ENCODE results near the gene PHF10. TPM values are rescaled to one million over a fixed set of nuclear protein-coding genes. Genes with fewer than 3 reads are reported as not detected.

PHF10 gene
- total and polyA plus RNA-seq, 2 donors (not counting 3 experiments of a cell fraction or from before 2014, with no cell fraction given) = 19.1 to 62.4 TPM

DNA sequence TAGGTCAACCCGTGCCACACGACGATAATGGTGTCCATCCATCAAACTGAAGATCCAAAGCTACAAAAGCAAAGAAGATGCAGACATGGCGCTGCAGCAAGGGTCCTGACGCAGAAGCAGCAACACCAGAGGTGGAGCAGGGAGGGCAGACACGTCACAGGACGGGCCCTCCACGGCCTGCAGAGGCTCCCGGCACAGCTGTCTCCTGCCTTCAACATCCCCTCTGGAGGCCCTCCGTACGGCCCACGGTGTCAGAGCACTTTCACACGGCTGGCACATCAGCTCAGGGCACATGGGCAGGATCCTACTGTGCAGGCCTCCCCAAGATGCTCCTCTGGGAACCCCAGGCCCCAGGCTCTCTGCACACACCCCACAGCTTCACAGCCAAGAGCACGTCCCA is 60.1 kb downstream of the PHF10 start:
- FAIRE-seq (no peak), DNase-seq (ENCODE audit: low read depth, low spot score) (no peak)
- no TSS peak for BruUV-seq (replicated peaks)
- no peaks in the 10 kb centered on the region for H3K27me3 ChIP-seq (ENCODE audit: control insufficient read depth in 2 of 2, insufficient read depth in 2 of 2, low read length in 2 of 2)
- ChIA-PET POLR2A (no interaction called here), CTCF (no interaction called here)
- no peak overlapping the region for H3K4me3 ChIP-seq (replicated peaks in 1 of 3; ENCODE audit: insufficient read depth in 1 of 3, low read depth in 1 of 3, low read length in 3 of 3)
- no peak overlapping the region for H3K27ac ChIP-seq (ENCODE audit: insufficient read depth, low read depth, low read length)
- H3K4me1 ChIP-seq (ENCODE audit: control insufficient read depth, extremely low read depth, insufficient read depth, low read length) = peaks cover 9% of the 10 kb centered on the region
- dilution Hi-C loops (cut with MboI; ENCODE audit: extremely low pct_ligation_motif_present, low sequenced_read_pairs) = no loop called here
- H3K79me2 ChIP-seq (ENCODE audit: control insufficient read depth, insufficient read depth, low read length) = no peaks in the 10 kb centered on the region
- H3K9me3 ChIP-seq (replicated peaks; ENCODE audit: control insufficient read depth, insufficient read depth, low read length) = no peaks in the 10 kb centered on the region
- no peak overlapping the region for H2AFZ ChIP-seq (ENCODE audit: low read depth, low read length)
- peaks cover 2 to 24% of the 10 kb centered on the region in 2 experiments for H3K36me3 ChIP-seq (ENCODE audit: control insufficient read depth in 2 of 2, extremely low read depth in 1 of 2, insufficient read depth in 2 of 2, low read length in 2 of 2)
- H4K20me1 ChIP-seq (replicated peaks; ENCODE audit: control insufficient read depth, extremely low read depth, insufficient read depth, low read length) = no peaks in the 10 kb centered on the region
- TF ChIP-seq JUN (IDR thresholded peaks at IDR 0.05; ENCODE audit: borderline replicate concordance, insufficient read depth, insufficient read length, low read depth) (no peak), POLR2A (IDR thresholded peaks at IDR 0.05; ENCODE audit: low read depth, low read length) (no peak), GATA2 (IDR thresholded peaks at IDR 0.05; ENCODE audit: insufficient read depth, insufficient read length, low read depth, low read length) (no peak), POLR2AphosphoS5 (IDR thresholded peaks at IDR 0.05; ENCODE audit: insufficient read depth, low read depth, low read length) (no peak), MYC (IDR thresholded peaks at IDR 0.05; ENCODE audit: low read depth, low read length) (no peak), EZH2 (IDR thresholded peaks at IDR 0.05; ENCODE audit: borderline replicate concordance, low read depth, low read length, severe bottlenecking) (no peak), FOS (IDR thresholded peaks at IDR 0.05; ENCODE audit: borderline replicate concordance, insufficient read depth, low read length) (no peak)
- TF ChIP-seq, protein P1, sequence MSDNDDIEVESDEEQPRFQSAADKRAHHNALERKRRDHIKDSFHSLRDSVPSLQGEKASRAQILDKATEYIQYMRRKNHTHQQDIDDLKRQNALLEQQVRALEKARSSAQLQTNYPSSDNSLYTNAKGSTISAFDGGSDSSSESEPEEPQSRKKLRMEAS (IDR thresholded peaks at IDR 0.05; ENCODE audit: insufficient read depth, insufficient read length) = no peak
- TF ChIP-seq, protein P2, sequence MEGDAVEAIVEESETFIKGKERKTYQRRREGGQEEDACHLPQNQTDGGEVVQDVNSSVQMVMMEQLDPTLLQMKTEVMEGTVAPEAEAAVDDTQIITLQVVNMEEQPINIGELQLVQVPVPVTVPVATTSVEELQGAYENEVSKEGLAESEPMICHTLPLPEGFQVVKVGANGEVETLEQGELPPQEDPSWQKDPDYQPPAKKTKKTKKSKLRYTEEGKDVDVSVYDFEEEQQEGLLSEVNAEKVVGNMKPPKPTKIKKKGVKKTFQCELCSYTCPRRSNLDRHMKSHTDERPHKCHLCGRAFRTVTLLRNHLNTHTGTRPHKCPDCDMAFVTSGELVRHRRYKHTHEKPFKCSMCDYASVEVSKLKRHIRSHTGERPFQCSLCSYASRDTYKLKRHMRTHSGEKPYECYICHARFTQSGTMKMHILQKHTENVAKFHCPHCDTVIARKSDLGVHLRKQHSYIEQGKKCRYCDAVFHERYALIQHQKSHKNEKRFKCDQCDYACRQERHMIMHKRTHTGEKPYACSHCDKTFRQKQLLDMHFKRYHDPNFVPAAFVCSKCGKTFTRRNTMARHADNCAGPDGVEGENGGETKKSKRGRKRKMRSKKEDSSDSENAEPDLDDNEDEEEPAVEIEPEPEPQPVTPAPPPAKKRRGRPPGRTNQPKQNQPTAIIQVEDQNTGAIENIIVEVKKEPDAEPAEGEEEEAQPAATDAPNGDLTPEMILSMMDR (IDR thresholded peaks at IDR 0.05; ENCODE audit: extremely low read depth in 1 of 2, insufficient read depth in 1 of 2, low read depth in 1 of 2, low read length in 2 of 2) = no peak
- H3K9me1 ChIP-seq (replicated peaks; ENCODE audit: control insufficient read depth, extremely low read depth, insufficient read depth, low read length) = no peaks in the 10 kb centered on the region
- H3K4me2 ChIP-seq (ENCODE audit: insufficient read depth, low read length) = no peak overlapping the region
- H3K9ac ChIP-seq (replicated peaks; ENCODE audit: extremely low read depth, insufficient read depth, low read length) = no peak overlapping the region
- intact Hi-C loops (cut with micrococcal nuclease) = no loop called here
